ENCODE results near the gene SNX33. TPM values are rescaled to one million over a fixed set of nuclear protein-coding genes. Genes with fewer than 3 reads are reported as not detected.

SNX33 gene
- total and polyA plus RNA-seq, 2 donors (not counting 1 experiment from before 2014, with no cell fraction given) = 0.22 to 0.59 TPM

DNA sequence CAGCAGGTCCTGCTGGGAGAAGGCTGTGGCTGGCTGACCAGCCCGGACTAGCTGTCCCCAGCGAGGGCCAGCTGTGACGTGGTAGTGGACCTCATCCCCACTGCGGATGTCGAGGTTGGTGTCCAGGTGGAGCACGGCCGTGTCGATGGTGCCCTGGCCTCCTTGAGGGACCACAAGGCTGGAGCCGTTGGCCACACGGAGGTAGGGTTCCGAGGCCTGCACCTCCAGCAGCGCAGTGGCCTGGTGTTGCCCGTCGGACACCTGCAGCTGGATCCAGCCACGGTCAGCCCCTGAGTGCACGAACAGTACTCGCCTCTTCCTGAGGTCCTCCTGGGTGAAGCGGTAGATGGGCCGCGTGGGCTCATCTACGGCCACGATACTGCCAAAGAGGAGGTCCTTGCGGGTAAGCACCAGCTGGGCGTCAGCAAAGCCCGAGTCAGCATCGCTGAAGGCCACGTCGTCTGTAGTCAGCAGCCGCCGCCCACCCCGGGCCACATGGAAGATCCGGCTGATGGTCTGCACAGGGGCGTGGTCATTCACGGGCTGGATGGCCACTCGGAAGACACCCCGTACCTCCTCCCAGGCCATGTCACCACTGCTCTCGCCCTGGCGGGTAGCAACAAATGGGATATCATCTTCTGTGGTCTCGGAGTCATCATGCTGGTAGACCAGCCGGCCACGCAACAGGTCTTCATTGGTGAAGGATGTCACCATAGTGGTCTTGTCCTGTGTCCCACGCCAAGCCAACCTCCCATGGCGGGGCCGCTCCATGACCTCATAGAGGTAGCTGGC is 40.0 kb downstream of the SNX33 start:
- Mint-ChIP-seq H3K9me3 (ENCODE audit: insufficient read depth) (no peaks in the 10 kb centered on the region), H3K4me3 (no peak overlapping the region), H3K4me1 (peaks cover 13% of the 10 kb centered on the region), H3K27me3 (peaks cover 7% of the 10 kb centered on the region), H3K27ac (peak overlapping the region; percentile 20)
- ATAC-seq (ENCODE audit: low read depth) (no peak), DNase-seq (no peak)
- H2AFZ ChIP-seq (ENCODE audit: insufficient read depth, low read depth, low read length, poor library complexity, severe bottlenecking) = no peak overlapping the region
- WGBS (ENCODE audit: insufficient coverage) = 93% methylated on average over 41 of the region's 44 CpGs
- intact Hi-C loops (cut with micrococcal nuclease) = loop anchor here (2.0 kb wide), 1 partner anchor 45 kb away; no protein-coding TSS in a partner anchor
- no peak overlapping the region for H3K9ac ChIP-seq (ENCODE audit: low read length)
- H3K9me3 ChIP-seq (ENCODE audit: control extremely low read depth in 1 of 3, control insufficient read depth in 2 of 3, insufficient read depth in 1 of 3, low read length in 2 of 3) = no peaks in the 10 kb centered on the region
- H3K4me3 ChIP-seq (ENCODE audit: control extremely low read depth in 1 of 5, extremely low read depth in 1 of 5, insufficient read depth in 1 of 5, low read depth in 2 of 5, low read length in 4 of 5) = no peak overlapping the region
- H3K4me2 ChIP-seq (replicated peaks; ENCODE audit: low read depth, low read length, poor library complexity, severe bottlenecking) = no peak overlapping the region
- POLR2A ChIA-PET = no interaction called here
- TF ChIP-seq, protein P1, sequence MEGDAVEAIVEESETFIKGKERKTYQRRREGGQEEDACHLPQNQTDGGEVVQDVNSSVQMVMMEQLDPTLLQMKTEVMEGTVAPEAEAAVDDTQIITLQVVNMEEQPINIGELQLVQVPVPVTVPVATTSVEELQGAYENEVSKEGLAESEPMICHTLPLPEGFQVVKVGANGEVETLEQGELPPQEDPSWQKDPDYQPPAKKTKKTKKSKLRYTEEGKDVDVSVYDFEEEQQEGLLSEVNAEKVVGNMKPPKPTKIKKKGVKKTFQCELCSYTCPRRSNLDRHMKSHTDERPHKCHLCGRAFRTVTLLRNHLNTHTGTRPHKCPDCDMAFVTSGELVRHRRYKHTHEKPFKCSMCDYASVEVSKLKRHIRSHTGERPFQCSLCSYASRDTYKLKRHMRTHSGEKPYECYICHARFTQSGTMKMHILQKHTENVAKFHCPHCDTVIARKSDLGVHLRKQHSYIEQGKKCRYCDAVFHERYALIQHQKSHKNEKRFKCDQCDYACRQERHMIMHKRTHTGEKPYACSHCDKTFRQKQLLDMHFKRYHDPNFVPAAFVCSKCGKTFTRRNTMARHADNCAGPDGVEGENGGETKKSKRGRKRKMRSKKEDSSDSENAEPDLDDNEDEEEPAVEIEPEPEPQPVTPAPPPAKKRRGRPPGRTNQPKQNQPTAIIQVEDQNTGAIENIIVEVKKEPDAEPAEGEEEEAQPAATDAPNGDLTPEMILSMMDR (IDR thresholded peaks at IDR 0.05) = no peak
- no peak for TF ChIP-seq EZH2 (IDR thresholded peaks at IDR 0.05; ENCODE audit: borderline replicate concordance, insufficient read depth, low read depth, low read length, poor library complexity, severe bottlenecking)
- peaks cover 0 to 12% of the 10 kb centered on the region in 2 donors for H3K4me1 ChIP-seq (ENCODE audit: control insufficient read depth in 2 of 2, insufficient read depth in 2 of 2, low read length in 2 of 2)
- no peaks in the 10 kb centered on the region for H3K79me2 ChIP-seq (ENCODE audit: control insufficient read depth, insufficient read depth, low read length)
- H3K27ac ChIP-seq (ENCODE audit: low read length in 2 of 2) = no peak overlapping the region
- no peaks in the 10 kb centered on the region for H3K36me3 ChIP-seq (replicated peaks in 1 of 2; ENCODE audit: control extremely low read depth in 1 of 2, control insufficient read depth in 1 of 2, extremely low read depth in 1 of 2, insufficient read depth in 2 of 2, low read length in 1 of 2)
- H3K27me3 ChIP-seq (replicated peaks in 1 of 4; ENCODE audit: control extremely low read depth in 1 of 4, control insufficient read depth in 3 of 4, insufficient read depth in 4 of 4, low read length in 3 of 4) = peaks cover 0 to 4% (median 0%) of the 10 kb centered on the region in 4 experiments
- H4K20me1 ChIP-seq (ENCODE audit: control insufficient read depth, insufficient read depth, low read length, poor library complexity, severe bottlenecking) = no peaks in the 10 kb centered on the region
- CTCF ChIA-PET = interaction anchor here (1.2 to 2.7 kb wide), 3 partner anchors 45 to 155 kb away, joined by 3 to 33 read pairs (median 5); no protein-coding TSS in a partner anchor

DNA sequence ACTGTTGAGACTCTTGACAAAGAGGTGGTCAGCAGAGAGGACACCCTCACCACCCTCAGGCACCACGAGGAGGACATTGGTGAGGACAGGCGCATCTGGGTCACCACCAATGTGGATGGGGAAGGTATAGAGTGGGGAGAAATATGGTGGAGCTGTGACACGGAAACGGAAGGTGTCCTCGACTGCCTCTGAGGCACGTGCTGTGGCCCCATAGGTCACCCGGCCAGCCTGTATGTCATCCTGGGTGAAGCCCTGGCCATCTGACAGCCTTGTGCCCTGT is 40.5 kb downstream of the SNX33 start:
- intact Hi-C loops (cut with micrococcal nuclease) = no loop called here
- Histone ChIP-seq H3K4me3 (ENCODE audit: control extremely low read depth in 1 of 5, extremely low read depth in 1 of 5, insufficient read depth in 1 of 5, low read depth in 2 of 5, low read length in 4 of 5) (no peak overlapping the region), H3K9ac (ENCODE audit: low read length) (no peak overlapping the region), H4K20me1 (ENCODE audit: control insufficient read depth, insufficient read depth, low read length, poor library complexity, severe bottlenecking) (no peaks in the 10 kb centered on the region), H3K36me3 (replicated peaks in 1 of 2; ENCODE audit: control extremely low read depth in 1 of 2, control insufficient read depth in 1 of 2, extremely low read depth in 1 of 2, insufficient read depth in 2 of 2, low read length in 1 of 2) (no peaks in the 10 kb centered on the region), H3K27ac (ENCODE audit: low read length in 2 of 2) (no peak overlapping the region), H3K4me2 (replicated peaks; ENCODE audit: low read depth, low read length, poor library complexity, severe bottlenecking) (no peak overlapping the region), H3K4me1 (ENCODE audit: control insufficient read depth in 2 of 2, insufficient read depth in 2 of 2, low read length in 2 of 2) (peaks cover 2 to 16% of the 10 kb centered on the region in 2 donors), H3K9me3 (ENCODE audit: control extremely low read depth in 1 of 3, control insufficient read depth in 2 of 3, insufficient read depth in 1 of 3, low read length in 2 of 3) (peaks cover 0 to under 1% (median 0%) of the 10 kb centered on the region in 3 donors), H3K79me2 (ENCODE audit: control insufficient read depth, insufficient read depth, low read length) (no peaks in the 10 kb centered on the region), H3K27me3 (replicated peaks in 1 of 4; ENCODE audit: control extremely low read depth in 1 of 4, control insufficient read depth in 3 of 4, insufficient read depth in 4 of 4, low read length in 3 of 4) (peaks cover 0 to 4% (median 0%) of the 10 kb centered on the region in 4 experiments), H2AFZ (ENCODE audit: insufficient read depth, low read depth, low read length, poor library complexity, severe bottlenecking) (no peak overlapping the region)
- Mint-ChIP-seq H3K9me3 (ENCODE audit: insufficient read depth) (no peaks in the 10 kb centered on the region), H3K4me3 (no peak overlapping the region), H3K27ac (peak overlapping the region; percentile 20), H3K4me1 (peaks cover 19% of the 10 kb centered on the region), H3K27me3 (peaks cover 7% of the 10 kb centered on the region)
- ChIA-PET POLR2A (no interaction called here), CTCF (interaction anchor here (1.2 to 2.7 kb wide), 2 partner anchors 45 to 114 kb away, joined by 3 to 33 read pairs; no protein-coding TSS in a partner anchor)
- DNase-seq (no peak), ATAC-seq (ENCODE audit: low read depth) (no peak)
- WGBS (ENCODE audit: insufficient coverage) = 94% methylated on average over 5 of the region's 7 CpGs
- TF ChIP-seq, protein P1 (IDR thresholded peaks at IDR 0.05) = no peak
- TF ChIP-seq EZH2 (IDR thresholded peaks at IDR 0.05; ENCODE audit: borderline replicate concordance, insufficient read depth, low read depth, low read length, poor library complexity, severe bottlenecking) = no peak
